Cardiac muscle cell (in vitro differentiated cells and primary cell): ENCODE measurements around the gene SLC38A1. TPM values are rescaled to one million over a fixed set of nuclear protein-coding genes. Genes with fewer than 3 reads are reported as not detected.

Experiments
- DNase-seq, 2 donors: peaks; one replicate each; pipeline versions ENCODE4 v3.0.0 to v3.0.0-alpha.2; 2010 to 2017; ENCODE audit warnings: low read depth in 1 of 2, low spot score in 1 of 2
- H3K27ac ChIP-seq: fragments of 200-600 bp; sonication (generic); 2 replicates; pipeline ENCODE4 v1.5.1; 2016
- H3K27me3 ChIP-seq: fragments of 200-600 bp; sonication (generic); 2 replicates; pipeline ENCODE4 v1.6.0; 2016; ENCODE audit warnings: control low read depth
- H3K36me3 ChIP-seq: fragments of 200-600 bp; sonication (generic); 2 replicates; pipeline ENCODE4 v1.5.1; 2016; ENCODE audit warnings: control low read depth
- H3K4me1 ChIP-seq: fragments of 200-600 bp; sonication (generic); 2 replicates; pipeline ENCODE4 v1.8.1; 2017; ENCODE audit warnings: low read depth, mild to moderate bottlenecking, mixed run types
- H3K4me3 ChIP-seq: fragments of 200-600 bp; sonication (generic); 2 replicates; pipeline ENCODE4 v1.5.1; 2016; ENCODE audit warnings: mild to moderate bottlenecking
- H3K9me3 ChIP-seq: fragments of 200-600 bp; sonication (generic); 2 replicates; pipeline ENCODE4 v1.5.1; 2017; ENCODE audit warnings: low read depth, mild to moderate bottlenecking, control low read depth
- polyA plus RNA-seq: library from polyadenylated mRNA; unstranded; fragments of >200 nt; fragmentation: Nextera tagmentation; extraction: Ambion mirVana; gene quantifications from 2 replicates; pipeline ENCODE4 v1.2.1, GENCODE V29; 2016
- total RNA-seq: library from RNA; depleted of rRNA; stranded (reverse); fragments of >200 nt; gene quantifications from 2 replicates; pipeline ENCODE4 v1.2.3, GENCODE V29; 2016
- TF ChIP-seq, protein P1 (sequence below): IDR thresholded peaks from 2 replicates; pipeline ENCODE4 v1.5.1; 2012; ENCODE audit warnings: low read depth, mild to moderate bottlenecking, low read length

SLC38A1 gene
- total and polyA plus RNA-seq, 2 experiments from 2014 or later: 59.6 to 62.2 TPM

DNA sequence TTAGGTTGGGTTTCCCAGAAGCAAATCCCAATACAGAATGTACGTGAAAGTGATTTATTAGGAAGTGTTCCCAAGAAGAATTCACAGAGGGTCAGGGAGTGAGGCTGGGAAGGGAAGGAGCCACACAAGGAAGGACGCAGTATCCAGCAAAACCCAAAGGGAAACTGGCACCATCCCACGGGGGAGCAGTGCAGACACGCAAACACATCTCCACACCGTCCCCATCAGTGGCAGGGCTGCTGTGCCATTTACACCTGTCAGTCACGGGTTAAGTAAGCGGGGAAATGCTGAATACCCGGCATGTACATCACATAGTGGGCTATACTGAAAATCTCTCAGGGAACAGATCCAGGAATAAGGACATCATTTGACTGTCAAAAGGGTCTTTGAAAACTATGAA, 93.9 kb downstream of the SLC38A1 start:
- Histone ChIP-seq H3K27me3 (no peaks in the 10 kb centered on the region), H3K4me1 (no peaks in the 10 kb centered on the region), H3K36me3 (no peaks in the 10 kb centered on the region), H3K4me3 (no peak overlapping the region), H3K9me3 (no peaks in the 10 kb centered on the region), H3K27ac (no peak overlapping the region)
- no peak for DNase-seq
- TF ChIP-seq, protein P1, sequence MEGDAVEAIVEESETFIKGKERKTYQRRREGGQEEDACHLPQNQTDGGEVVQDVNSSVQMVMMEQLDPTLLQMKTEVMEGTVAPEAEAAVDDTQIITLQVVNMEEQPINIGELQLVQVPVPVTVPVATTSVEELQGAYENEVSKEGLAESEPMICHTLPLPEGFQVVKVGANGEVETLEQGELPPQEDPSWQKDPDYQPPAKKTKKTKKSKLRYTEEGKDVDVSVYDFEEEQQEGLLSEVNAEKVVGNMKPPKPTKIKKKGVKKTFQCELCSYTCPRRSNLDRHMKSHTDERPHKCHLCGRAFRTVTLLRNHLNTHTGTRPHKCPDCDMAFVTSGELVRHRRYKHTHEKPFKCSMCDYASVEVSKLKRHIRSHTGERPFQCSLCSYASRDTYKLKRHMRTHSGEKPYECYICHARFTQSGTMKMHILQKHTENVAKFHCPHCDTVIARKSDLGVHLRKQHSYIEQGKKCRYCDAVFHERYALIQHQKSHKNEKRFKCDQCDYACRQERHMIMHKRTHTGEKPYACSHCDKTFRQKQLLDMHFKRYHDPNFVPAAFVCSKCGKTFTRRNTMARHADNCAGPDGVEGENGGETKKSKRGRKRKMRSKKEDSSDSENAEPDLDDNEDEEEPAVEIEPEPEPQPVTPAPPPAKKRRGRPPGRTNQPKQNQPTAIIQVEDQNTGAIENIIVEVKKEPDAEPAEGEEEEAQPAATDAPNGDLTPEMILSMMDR: no peak

DNA sequence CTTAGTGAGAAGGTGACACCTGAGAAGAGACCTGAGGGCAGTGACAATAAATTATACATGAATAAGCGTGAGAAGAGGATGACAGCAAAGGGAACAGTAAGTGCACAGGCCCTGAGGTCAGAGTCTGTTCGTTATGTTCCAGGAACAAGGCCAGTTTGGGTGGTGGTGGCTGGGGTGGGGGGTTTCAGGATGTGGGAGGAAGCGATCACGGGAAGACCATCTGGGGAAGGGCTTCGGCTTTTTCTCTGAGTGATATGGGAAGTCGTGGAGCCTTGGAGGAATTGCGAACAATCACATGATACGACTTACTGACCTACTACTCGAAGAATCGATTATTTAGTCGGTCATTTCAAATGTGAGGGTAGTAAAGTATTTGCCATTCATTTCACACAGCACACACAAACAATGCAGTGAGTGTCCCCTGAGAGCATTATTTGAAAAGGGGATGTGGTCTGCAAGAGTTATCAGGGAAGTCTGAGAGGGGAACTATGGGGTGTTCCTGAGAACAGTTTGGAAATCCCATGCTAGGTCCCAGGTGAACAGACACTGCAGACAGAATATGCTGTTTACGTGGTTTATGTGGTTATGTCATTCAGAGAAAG, 94.7 kb downstream of the SLC38A1 start:
- H3K27ac ChIP-seq: no peak overlapping the region
- no peaks in the 10 kb centered on the region for H3K4me1 ChIP-seq
- DNase-seq: no peak
- no peaks in the 10 kb centered on the region for H3K27me3 ChIP-seq
- TF ChIP-seq, protein P1: no peak
- H3K4me3 ChIP-seq: no peak overlapping the region
- H3K9me3 ChIP-seq: no peaks in the 10 kb centered on the region
- H3K36me3 ChIP-seq: no peaks in the 10 kb centered on the region

DNA sequence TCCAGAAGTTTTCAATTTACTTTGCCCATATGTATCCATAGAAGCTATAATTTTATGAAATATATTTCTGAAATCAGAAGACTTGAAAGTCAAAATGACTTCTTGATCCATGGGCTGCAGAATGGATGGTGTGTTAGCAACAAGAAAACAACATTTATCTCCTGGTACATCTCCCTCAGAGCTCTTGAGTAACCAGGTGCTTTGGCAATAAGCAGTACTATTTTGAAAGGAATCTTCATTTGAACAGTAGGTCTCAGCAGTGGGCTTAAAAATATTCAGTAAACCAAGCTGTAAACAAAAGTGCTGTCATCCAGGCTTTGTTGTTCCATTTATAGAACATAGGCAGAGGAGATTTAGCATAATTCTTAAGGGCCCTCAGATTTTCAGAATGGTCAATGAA, 100.4 kb downstream of the SLC38A1 start:
- Histone ChIP-seq H3K4me3 (no peak overlapping the region), H3K36me3 (no peaks in the 10 kb centered on the region), H3K27me3 (no peaks in the 10 kb centered on the region), H3K27ac (no peak overlapping the region), H3K9me3 (no peaks in the 10 kb centered on the region), H3K4me1 (no peaks in the 10 kb centered on the region)
- no peak for DNase-seq
- TF ChIP-seq, protein P1: no peak

DNA sequence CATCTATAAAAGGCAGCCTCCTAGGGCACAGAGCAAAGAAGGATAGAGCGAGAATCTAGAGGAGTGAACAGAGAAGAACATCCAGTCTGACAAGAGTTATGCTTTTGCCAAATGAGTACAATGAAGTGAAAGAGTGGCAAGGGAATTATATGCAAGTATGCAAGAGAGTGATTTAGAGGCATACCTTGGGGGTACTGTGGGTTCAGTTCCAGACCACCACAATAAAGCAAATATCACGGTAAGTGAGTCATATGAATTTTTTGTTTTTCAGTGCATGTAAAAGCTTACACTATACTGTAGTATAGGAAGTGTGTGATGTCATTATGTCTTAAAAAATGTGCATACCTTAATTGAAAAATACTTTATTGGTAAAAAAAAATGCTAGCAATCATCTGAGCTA, 101.4 kb downstream of the SLC38A1 start:
- TF ChIP-seq, protein P1: no peak
- Histone ChIP-seq H3K9me3 (no peaks in the 10 kb centered on the region), H3K27ac (no peak overlapping the region), H3K36me3 (no peaks in the 10 kb centered on the region), H3K4me1 (no peaks in the 10 kb centered on the region), H3K27me3 (no peaks in the 10 kb centered on the region), H3K4me3 (no peak overlapping the region)
- DNase-seq: no peak

DNA sequence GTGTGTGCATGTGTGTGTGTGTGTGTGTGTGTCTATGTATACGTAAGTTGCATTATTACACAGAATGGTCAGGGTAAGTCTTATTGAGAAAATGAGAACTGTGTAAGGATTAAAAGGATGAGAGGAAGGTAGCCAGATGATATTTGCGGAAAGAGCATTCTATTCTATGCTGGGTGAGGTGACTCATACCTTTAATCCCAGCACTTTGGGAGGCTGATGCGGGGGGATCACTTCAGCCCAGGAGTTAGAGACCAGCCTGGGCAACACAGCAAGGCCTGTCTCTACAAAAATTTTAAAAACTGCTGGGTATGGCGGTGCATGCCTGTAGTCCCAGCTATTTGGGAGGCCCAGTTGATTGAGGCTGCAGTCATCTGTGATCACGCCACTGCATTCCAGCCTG, 103.7 kb downstream of the SLC38A1 start:
- H3K4me3 ChIP-seq: no peak overlapping the region
- H3K9me3 ChIP-seq: no peaks in the 10 kb centered on the region
- DNase-seq: no peak
- peaks cover 11% of the 10 kb centered on the region for H3K4me1 ChIP-seq
- H3K27me3 ChIP-seq: no peaks in the 10 kb centered on the region
- H3K27ac ChIP-seq: no peak overlapping the region
- H3K36me3 ChIP-seq: no peaks in the 10 kb centered on the region
- TF ChIP-seq, protein P1: no peak
